Suprapubic skin (tissue), 4 donors: ENCODE data around the gene ARRDC4. TPM values are rescaled to one million over a fixed set of nuclear protein-coding genes. Genes with fewer than 3 reads are reported as not detected.

ENCODE experiments used
- DNase-seq, 2 donors: peaks; one replicate each; pipeline ENCODE4 v3.0.0-alpha.2; 2019; ENCODE audit warnings: low spot score in 2 of 2
- H3K27ac ChIP-seq: fragments of 200-600 bp; sonication (generic); one replicate; pipeline ENCODE4 v1.5.1; 2019
- H3K27me3 ChIP-seq: fragments of 200-600 bp; sonication (generic); one replicate; pipeline ENCODE4 v1.5.1; 2019
- H3K36me3 ChIP-seq: fragments of 200-600 bp; sonication (generic); one replicate; pipeline ENCODE4 v1.5.1; 2019
- H3K4me1 ChIP-seq: fragments of 200-600 bp; sonication (generic); one replicate; pipeline ENCODE4 v1.5.1; 2019
- H3K4me3 ChIP-seq: fragments of 200-600 bp; sonication (generic); one replicate; pipeline ENCODE4 v1.5.1; 2019; ENCODE audit warnings: mild to moderate bottlenecking
- H3K9me3 ChIP-seq: fragments of 200-600 bp; sonication (generic); one replicate; pipeline ENCODE4 v1.5.1; 2019
- CTCF ChIP-seq, 2 donors: fragments of 200-600 bp in 1 of 2; fragments of 450-650 bp in 1 of 2; sonication (generic) in 1 of 2; IDR thresholded peaks; one replicate each; pipeline ENCODE4 v1.5.1; 2016 to 2019; ENCODE audit warnings: antibody characterized with exemption in 2 of 2, mild to moderate bottlenecking in 1 of 2, moderate library complexity in 1 of 2
- EP300 ChIP-seq: sonication (generic); formaldehyde crosslinking; IDR thresholded peaks from one replicate; pipeline ENCODE4 v1.6.1; 2017; ENCODE audit warnings: antibody characterized with exemption
- POLR2A ChIP-seq, 2 donors: fragments of 450-650 bp; IDR thresholded peaks; one replicate each; pipeline ENCODE4 v1.6.1; 2017; ENCODE audit warnings: antibody characterized with exemption in 2 of 2, mild to moderate bottlenecking in 2 of 2, moderate library complexity in 2 of 2
- POLR2AphosphoS5 ChIP-seq, 3 donors: sonication (generic); formaldehyde crosslinking; IDR thresholded peaks; one replicate each; pipeline ENCODE4 v1.6.1; 2017; ENCODE audit warnings: antibody characterized with exemption in 3 of 3
- WGBS: methylation state at CpG from one replicate; pipeline ENCODE4 v1.1.5; 2018; 5-methylcytosine and 5-hydroxymethylcytosine counted together
- total RNA-seq, 4 donors: library from RNA; depleted of rRNA; stranded (reverse); fragments of >200 nt; gene quantifications; one replicate each; pipeline ENCODE4 v1.1.0, GENCODE V29; 2016

ARRDC4 gene
- total RNA-seq, 4 donors from 2014 or later, result 57.7 to 67.1 (median 66.3) TPM

GRCh38 chr15:97992823-97993222 lies 32.3 kb downstream of the ARRDC4 start:
- no peak overlapping the region for H3K4me3 ChIP-seq
- no peaks in the 10 kb centered on the region for H3K27me3 ChIP-seq
- H3K36me3 ChIP-seq, result no peaks in the 10 kb centered on the region
- no peaks in the 10 kb centered on the region for H3K9me3 ChIP-seq
- TF ChIP-seq POLR2AphosphoS5 (IDR thresholded peaks at IDR 0.05) (no peak), CTCF (IDR thresholded peaks at IDR 0.05) (no peak), POLR2A (IDR thresholded peaks at IDR 0.05) (no peak), EP300 (no peak)
- no peak overlapping the region for H3K27ac ChIP-seq
- H3K4me1 ChIP-seq, result peaks cover 16% of the 10 kb centered on the region
- 83% methylated on average over 1 of the region's 1 CpG for WGBS
- DNase-seq, result no peak

GRCh38 chr15:97993310-97993738 lies 32.8 kb downstream of the ARRDC4 start:
- no peak overlapping the region for H3K27ac ChIP-seq
- no peak for DNase-seq
- TF ChIP-seq POLR2A (IDR thresholded peaks at IDR 0.05) (no peak), POLR2AphosphoS5 (IDR thresholded peaks at IDR 0.05) (no peak), EP300 (no peak), CTCF (IDR thresholded peaks at IDR 0.05) (no peak)
- WGBS, result 27% methylated on average over 3 of the region's 3 CpGs
- no peak overlapping the region for H3K4me3 ChIP-seq
- peaks cover 19% of the 10 kb centered on the region for H3K4me1 ChIP-seq
- H3K36me3 ChIP-seq, result no peaks in the 10 kb centered on the region
- no peaks in the 10 kb centered on the region for H3K27me3 ChIP-seq
- H3K9me3 ChIP-seq, result no peaks in the 10 kb centered on the region

GRCh38 chr15:97994236-97994635 lies 33.7 kb downstream of the ARRDC4 start:
- Histone ChIP-seq H3K27ac (no peak overlapping the region), H3K4me1 (peaks cover 20% of the 10 kb centered on the region), H3K36me3 (no peaks in the 10 kb centered on the region), H3K9me3 (no peaks in the 10 kb centered on the region), H3K27me3 (no peaks in the 10 kb centered on the region), H3K4me3 (no peak overlapping the region)
- DNase-seq, result no peak
- TF ChIP-seq POLR2A (IDR thresholded peaks at IDR 0.05), result no peak
- no peak for TF ChIP-seq EP300
- no peak for TF ChIP-seq CTCF (IDR thresholded peaks at IDR 0.05)
- no peak for TF ChIP-seq POLR2AphosphoS5 (IDR thresholded peaks at IDR 0.05)
- 100% methylated on average over 3 of the region's 3 CpGs for WGBS

- Histone ChIP-seq H3K27ac (no peak overlapping the region), H3K27me3 (no peaks in the 10 kb centered on the region), H3K9me3 (no peaks in the 10 kb centered on the region), H3K4me1 (peaks cover 20% of the 10 kb centered on the region), H3K4me3 (no peak overlapping the region), H3K36me3 (no peaks in the 10 kb centered on the region)
- WGBS, result 34% methylated on average over 3 of the region's 3 CpGs
- TF ChIP-seq CTCF (IDR thresholded peaks at IDR 0.05) (no peak), POLR2A (IDR thresholded peaks at IDR 0.05) (no peak), EP300 (no peak), POLR2AphosphoS5 (IDR thresholded peaks at IDR 0.05) (no peak)
- DNase-seq, result no peak
Measured at GRCh38 chr15:97995192-97995591, 34.7 kb downstream of the ARRDC4 start.

GRCh38 chr15:97995881-97996603 lies 35.5 kb downstream of the ARRDC4 start:
- Histone ChIP-seq H3K27ac (peak overlapping the region; percentile 35), H3K4me3 (no peak overlapping the region), H3K27me3 (no peaks in the 10 kb centered on the region), H3K9me3 (no peaks in the 10 kb centered on the region), H3K36me3 (no peaks in the 10 kb centered on the region), H3K4me1 (peaks cover 20% of the 10 kb centered on the region)
- TF ChIP-seq CTCF (IDR thresholded peaks at IDR 0.05) (peak in 1 of 2 donors; percentile 17), POLR2AphosphoS5 (IDR thresholded peaks at IDR 0.05) (no peak)
- no peak for DNase-seq
- WGBS, result 34% methylated on average over 5 of the region's 5 CpGs
